ENCODE measurements around the gene CCDC201. TPM values are rescaled to one million over a fixed set of nuclear protein-coding genes. Genes with fewer than 3 reads are reported as not detected.

The CCDC201 gene
- total RNA-seq, 1 experiment from 2014 or later = not detected

DNA sequence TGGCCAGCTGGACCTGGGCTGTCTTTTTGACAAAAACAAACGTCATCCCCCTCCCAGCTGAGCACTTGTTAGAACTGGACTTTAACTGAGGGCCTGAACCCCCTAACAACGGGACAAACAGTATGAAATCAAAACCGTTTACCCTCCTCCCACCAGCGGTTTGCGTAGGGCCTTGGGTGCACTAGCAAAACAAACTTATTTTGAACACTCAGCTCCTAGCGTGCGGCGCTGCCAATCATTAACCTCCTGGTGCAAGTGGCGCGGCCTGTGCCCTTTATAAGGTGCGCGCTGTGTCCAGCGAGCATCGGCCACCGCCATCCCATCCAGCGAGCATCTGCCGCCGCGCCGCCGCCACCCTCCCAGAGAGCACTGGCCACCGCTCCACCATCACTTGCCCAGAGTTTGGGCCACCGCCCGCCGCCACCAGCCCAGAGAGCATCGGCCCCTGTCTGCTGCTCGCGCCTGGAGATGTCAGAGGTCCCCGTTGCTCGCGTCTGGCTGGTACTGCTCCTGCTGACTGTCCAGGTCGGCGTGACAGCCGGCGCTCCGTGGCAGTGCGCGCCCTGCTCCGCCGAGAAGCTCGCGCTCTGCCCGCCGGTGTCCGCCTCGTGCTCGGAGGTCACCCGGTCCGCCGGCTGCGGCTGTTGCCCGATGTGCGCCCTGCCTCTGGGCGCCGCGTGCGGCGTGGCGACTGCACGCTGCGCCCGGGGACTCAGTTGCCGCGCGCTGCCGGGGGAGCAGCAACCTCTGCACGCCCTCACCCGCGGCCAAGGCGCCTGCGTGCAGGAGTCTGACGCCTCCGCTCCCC, 15.5 kb upstream of the CCDC201 start, which contains the start of gene IGFBP1:
Gene IGFBP1 (plus strand): TSS at position 304 of the 808 bp plus-strand sequence. CDS start 165 bp downstream, at position 469.
- Histone ChIP-seq H3K56ac (ENCODE audit: insufficient read length, low read depth, low read length) (no peak within 1 kb of the TSS), H3K4me2 (ENCODE audit: insufficient read depth, insufficient read length, low read length) (peak within 1 kb of the TSS; percentile 44), H4K91ac (ENCODE audit: insufficient read length, low read depth, low read length) (no peak within 1 kb of the TSS), H3K4ac (ENCODE audit: low read depth, low read length) (no peak within 1 kb of the TSS), H2BK5ac (ENCODE audit: insufficient read length, low read length) (no peak within 1 kb of the TSS), H4K8ac (replicated peaks; ENCODE audit: insufficient read length, low read depth, low read length) (no peak within 1 kb of the TSS), H2BK120ac (ENCODE audit: low read depth, low read length, poor library complexity, severe bottlenecking) (no peak within 1 kb of the TSS), H3K23me2 (ENCODE audit: insufficient read length, low read depth, low read length, poor library complexity, severe bottlenecking) (no peaks in the 10 kb centered on the region), H3T11ph (ENCODE audit: low read length) (no peak within 1 kb of the TSS), H3K79me2 (ENCODE audit: insufficient read depth, low read length) (no peaks in the 10 kb centered on the region), H2BK20ac (ENCODE audit: low read depth, low read length, poor library complexity, severe bottlenecking) (no peak within 1 kb of the TSS), H3K27ac (ENCODE audit: insufficient read length, low read depth, low read length) (no peak within 1 kb of the TSS), H3K14ac (ENCODE audit: insufficient read depth, low read length) (no peak within 1 kb of the TSS), H3K23ac (ENCODE audit: insufficient read length, low read depth, low read length) (no peak within 1 kb of the TSS), H4K20me1 (ENCODE audit: control insufficient read depth, insufficient read depth, insufficient read length) (no peaks in the 10 kb centered on the region), H2BK12ac (ENCODE audit: insufficient read length, low read depth, low read length) (no peak within 1 kb of the TSS), H3K4me1 (ENCODE audit: insufficient read depth, low read length) (peaks cover 3% of the 10 kb centered on the region), H3K9me3 (ENCODE audit: control insufficient read depth, low read depth, low read length) (no peaks in the 10 kb centered on the region), H3K79me1 (ENCODE audit: insufficient read depth, low read depth, low read length, poor library complexity, severe bottlenecking) (no peaks in the 10 kb centered on the region), H3K27me3 (ENCODE audit: insufficient read depth, low read length) (peaks cover 14% of the 10 kb centered on the region; the same call in 1 of the 2 replicates), H3K9ac (ENCODE audit: extremely low read depth, insufficient read length, low read length) (no peak within 1 kb of the TSS), H3K18ac (ENCODE audit: insufficient read length, low read depth, low read length) (no peak within 1 kb of the TSS), H2AK5ac (ENCODE audit: insufficient read length, low read length) (no peak within 1 kb of the TSS), H2AFZ (ENCODE audit: low read length) (no peak within 1 kb of the TSS), H4K5ac (ENCODE audit: insufficient read length, low read depth, low read length) (no peak within 1 kb of the TSS), H2BK15ac (ENCODE audit: low read depth, low read length) (no peak within 1 kb of the TSS)
- Mint-ChIP-seq H3K27ac (no peak within 1 kb of the TSS), H3K4me1 (peaks cover 14 to 21% of the 10 kb centered on the region in 2 experiments), H3K4me3 (peak within 1 kb of the TSS; percentile 68 to 78), H3K36me3 (ENCODE audit: insufficient read depth in 1 of 3, low read depth in 3 of 3) (no peaks in the 10 kb centered on the region), H3K27me3 (ENCODE audit: low read depth) (peaks cover 92% of the 10 kb centered on the region), H3K9me3 (no peaks in the 10 kb centered on the region; a peak in 1 of 5 replicates)
- DNase-seq = peak; percentile 45
- TF ChIP-seq, protein P1, sequence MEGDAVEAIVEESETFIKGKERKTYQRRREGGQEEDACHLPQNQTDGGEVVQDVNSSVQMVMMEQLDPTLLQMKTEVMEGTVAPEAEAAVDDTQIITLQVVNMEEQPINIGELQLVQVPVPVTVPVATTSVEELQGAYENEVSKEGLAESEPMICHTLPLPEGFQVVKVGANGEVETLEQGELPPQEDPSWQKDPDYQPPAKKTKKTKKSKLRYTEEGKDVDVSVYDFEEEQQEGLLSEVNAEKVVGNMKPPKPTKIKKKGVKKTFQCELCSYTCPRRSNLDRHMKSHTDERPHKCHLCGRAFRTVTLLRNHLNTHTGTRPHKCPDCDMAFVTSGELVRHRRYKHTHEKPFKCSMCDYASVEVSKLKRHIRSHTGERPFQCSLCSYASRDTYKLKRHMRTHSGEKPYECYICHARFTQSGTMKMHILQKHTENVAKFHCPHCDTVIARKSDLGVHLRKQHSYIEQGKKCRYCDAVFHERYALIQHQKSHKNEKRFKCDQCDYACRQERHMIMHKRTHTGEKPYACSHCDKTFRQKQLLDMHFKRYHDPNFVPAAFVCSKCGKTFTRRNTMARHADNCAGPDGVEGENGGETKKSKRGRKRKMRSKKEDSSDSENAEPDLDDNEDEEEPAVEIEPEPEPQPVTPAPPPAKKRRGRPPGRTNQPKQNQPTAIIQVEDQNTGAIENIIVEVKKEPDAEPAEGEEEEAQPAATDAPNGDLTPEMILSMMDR (conservative IDR thresholded peaks at IDR 0.05) = no peak
- WGBS (ENCODE audit: extremely low coverage, insufficient read length, low lambda C conversion rate) = no CpG with 5 or more reads among the region's 73 CpGs

All from H9 (cell line).